ENCODE results near the gene PSME2.

The PSME2 gene

DNA sequence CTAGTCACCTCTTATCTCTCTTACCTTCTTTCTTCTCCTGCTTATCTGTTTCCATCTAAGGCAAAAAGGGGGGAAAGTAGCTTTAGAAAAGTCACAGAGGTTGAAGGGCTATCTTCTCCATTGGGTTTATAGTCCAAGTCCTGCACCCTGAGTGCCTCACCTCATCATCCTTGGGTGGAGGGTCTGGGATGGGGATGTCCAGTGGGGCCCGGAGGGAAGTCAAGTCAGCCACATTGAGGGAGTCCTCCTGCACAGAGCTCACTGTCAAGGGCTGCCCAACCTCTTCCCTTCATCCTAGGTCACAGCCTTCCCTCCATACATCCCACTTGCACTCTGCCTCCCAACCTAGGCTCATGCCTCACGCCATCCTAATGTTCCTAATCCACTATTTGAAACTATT lies 1.2 kb downstream of the PSME2 start:
- H3K27ac ChIP-seq: peak overlapping the region; percentile 93
- TF ChIP-seq, protein P1, sequence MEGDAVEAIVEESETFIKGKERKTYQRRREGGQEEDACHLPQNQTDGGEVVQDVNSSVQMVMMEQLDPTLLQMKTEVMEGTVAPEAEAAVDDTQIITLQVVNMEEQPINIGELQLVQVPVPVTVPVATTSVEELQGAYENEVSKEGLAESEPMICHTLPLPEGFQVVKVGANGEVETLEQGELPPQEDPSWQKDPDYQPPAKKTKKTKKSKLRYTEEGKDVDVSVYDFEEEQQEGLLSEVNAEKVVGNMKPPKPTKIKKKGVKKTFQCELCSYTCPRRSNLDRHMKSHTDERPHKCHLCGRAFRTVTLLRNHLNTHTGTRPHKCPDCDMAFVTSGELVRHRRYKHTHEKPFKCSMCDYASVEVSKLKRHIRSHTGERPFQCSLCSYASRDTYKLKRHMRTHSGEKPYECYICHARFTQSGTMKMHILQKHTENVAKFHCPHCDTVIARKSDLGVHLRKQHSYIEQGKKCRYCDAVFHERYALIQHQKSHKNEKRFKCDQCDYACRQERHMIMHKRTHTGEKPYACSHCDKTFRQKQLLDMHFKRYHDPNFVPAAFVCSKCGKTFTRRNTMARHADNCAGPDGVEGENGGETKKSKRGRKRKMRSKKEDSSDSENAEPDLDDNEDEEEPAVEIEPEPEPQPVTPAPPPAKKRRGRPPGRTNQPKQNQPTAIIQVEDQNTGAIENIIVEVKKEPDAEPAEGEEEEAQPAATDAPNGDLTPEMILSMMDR (IDR thresholded peaks at IDR 0.05): no peak
- TF ChIP-seq ZFX (IDR thresholded peaks at IDR 0.05; ENCODE audit: borderline replicate concordance): no peak

- TF ChIP-seq, protein P1 (IDR thresholded peaks at IDR 0.05): no peak
- TF ChIP-seq ZFX (IDR thresholded peaks at IDR 0.05; ENCODE audit: borderline replicate concordance): no peak
- 0 out of 2 replicates have a peak overlapping the region, but pooled peaks have one; percentile 94 for H3K27ac ChIP-seq
Measured at GRCh38 chr14:24144451-24144850, 2.0 kb downstream of the PSME2 start.

DNA sequence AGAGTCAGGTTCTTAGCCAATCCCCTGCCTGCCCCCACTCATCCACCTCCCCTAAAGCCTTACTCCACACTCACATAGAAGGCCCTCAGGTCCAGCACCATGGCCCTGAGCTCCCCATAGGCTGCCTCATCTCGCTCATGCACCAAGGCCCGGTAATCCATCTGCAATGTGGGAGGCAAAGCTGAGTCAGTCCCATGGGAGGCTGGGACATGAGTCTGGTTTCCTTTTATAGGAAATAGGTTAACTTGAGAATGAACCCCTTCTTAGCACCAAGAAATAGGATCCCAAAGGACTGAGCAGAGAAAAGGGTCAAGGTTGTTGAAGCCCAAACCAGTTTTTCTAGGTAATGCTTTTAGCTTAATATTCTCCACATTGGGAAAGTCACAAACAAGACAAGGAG lies 2.9 kb downstream of the PSME2 start:
- peak overlapping the region; percentile 94; the same call in 1 of the 2 replicates for H3K27ac ChIP-seq
- TF ChIP-seq ZFX (IDR thresholded peaks at IDR 0.05; ENCODE audit: borderline replicate concordance): no peak
- TF ChIP-seq, protein P1 (IDR thresholded peaks at IDR 0.05): no peak

DNA sequence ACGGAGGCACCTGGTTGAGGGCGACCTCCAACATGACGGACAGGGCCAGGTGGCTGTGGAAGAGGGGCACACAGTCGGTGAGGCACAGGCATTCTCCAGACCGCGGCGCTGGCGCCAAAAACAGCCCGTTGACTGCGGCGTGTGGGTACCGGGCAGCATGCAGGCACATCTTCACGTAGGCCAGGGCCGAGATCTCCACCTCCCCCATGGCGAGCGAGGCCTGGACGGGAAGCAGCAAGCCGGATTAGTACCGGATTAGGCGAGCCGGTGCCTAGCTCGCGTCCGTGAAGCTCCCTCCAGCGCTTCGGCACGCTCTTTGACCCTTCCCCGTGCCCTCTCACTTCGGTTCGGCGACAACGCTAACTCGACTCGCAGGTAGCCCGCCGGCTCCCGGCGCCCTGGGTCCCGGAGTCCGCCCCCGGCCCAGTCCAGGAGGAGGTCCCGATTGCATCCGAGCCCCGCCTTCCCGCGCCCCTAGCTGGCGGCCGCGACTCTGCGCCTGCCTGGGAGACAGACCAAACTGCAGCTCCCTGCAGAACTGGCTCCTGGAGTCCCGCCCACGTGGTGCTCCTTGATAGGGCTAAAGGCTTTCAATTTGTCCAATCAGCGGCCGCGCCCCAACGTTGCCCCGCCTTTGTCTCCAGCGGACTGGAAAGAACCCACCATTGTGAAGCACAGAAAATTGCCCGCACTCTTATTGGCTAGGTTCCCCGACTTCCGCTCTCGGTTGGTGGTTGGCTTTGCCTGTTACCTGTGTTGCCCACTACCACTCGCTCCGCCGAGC lies 5.1 kb downstream of the PSME2 start, which contains the start of gene EMC9:
Gene EMC9, minus strand, starts transcription at position 495 of the 784 bp plus-strand sequence. Its CDS starts 287 bp downstream, at position 208.
- H3K27ac ChIP-seq: peak within 1 kb of the TSS; percentile 94
- no peak for TF ChIP-seq ZFX (IDR thresholded peaks at IDR 0.05; ENCODE audit: borderline replicate concordance)
- TF ChIP-seq, protein P1 (IDR thresholded peaks at IDR 0.05): peak; percentile 48

DNA sequence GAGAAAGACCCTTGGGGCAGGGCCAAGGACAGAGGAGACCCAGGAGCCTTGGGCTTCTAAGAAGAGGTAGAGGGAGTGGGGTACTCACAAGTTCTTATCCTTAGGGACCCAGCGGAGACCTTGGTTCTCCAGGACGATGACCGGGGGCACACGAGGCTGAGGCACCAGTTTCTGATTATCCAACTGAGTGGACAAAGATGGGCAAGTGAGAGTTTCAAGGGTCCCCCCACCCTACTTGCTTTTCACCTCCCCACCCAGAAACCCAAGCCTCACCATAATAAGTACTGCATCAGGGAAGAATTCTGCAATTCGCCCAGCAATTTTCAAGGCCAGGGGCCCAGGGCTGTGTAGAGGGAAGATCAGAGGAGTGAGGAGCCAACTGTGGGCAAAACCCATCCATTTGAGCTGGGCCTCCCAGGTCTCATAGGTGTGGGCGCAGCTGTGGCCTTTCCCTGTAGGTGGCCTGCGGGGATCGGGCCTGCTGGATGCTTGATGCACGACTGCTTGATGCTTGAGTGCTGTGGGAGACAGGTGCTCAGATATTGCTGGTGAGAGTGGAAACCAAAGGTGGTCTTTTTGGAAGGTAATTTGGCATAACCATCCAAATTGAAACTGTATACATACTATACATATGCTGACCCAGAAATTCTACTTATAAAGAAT lies 7.0 kb downstream of the PSME2 start:
- H3K27ac ChIP-seq: peak overlapping the region; percentile 94
- TF ChIP-seq ZFX (IDR thresholded peaks at IDR 0.05; ENCODE audit: borderline replicate concordance): no peak
- TF ChIP-seq, protein P1 (IDR thresholded peaks at IDR 0.05): no peak

DNA sequence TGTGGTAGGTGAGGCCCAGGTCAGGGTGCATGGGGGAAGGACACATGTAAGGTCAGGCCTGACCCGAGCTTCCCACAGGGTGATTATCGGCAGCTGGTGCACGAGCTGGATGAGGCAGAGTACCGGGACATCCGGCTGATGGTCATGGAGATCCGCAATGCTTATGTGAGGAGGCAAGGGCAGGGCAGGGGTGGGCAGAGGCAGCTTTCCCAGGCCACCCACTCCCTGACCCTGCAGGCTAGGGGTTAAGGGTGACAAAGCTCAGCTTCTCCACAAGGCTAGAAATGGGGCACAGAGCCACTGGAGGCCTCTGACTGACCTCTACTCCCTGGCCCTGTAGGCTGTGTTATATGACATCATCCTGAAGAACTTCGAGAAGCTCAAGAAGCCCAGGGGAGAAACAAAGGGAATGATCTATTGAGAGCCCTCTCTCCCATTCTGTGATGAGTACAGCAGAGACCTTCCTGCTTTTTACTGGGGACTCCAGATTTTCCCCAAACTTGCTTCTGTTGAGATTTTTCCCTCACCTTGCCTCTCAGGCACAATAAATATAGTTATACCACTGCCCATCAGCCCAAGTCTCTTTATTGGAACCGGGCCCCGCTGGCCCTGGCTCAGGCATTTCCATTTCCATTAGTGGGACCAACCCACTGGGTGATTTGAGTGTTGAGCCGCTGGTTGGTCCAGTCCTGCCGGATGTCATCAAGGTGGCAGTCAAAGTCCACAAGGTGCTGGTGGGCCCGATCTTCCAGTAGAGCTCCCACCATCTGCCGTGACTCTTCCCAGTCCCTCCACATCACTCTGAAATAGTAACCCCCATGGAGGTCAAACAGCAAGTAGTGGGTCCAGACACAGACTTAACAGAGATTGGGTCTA lies 7.8 kb downstream of the PSME2 start:
- peak overlapping the region; percentile 94 for H3K27ac ChIP-seq
- TF ChIP-seq, protein P1 (IDR thresholded peaks at IDR 0.05): no peak
- TF ChIP-seq ZFX (IDR thresholded peaks at IDR 0.05; ENCODE audit: borderline replicate concordance): no peak

Data from 22Rv1 (cell line).